Measurements from ENCODE around the gene KRT83.

DNA sequence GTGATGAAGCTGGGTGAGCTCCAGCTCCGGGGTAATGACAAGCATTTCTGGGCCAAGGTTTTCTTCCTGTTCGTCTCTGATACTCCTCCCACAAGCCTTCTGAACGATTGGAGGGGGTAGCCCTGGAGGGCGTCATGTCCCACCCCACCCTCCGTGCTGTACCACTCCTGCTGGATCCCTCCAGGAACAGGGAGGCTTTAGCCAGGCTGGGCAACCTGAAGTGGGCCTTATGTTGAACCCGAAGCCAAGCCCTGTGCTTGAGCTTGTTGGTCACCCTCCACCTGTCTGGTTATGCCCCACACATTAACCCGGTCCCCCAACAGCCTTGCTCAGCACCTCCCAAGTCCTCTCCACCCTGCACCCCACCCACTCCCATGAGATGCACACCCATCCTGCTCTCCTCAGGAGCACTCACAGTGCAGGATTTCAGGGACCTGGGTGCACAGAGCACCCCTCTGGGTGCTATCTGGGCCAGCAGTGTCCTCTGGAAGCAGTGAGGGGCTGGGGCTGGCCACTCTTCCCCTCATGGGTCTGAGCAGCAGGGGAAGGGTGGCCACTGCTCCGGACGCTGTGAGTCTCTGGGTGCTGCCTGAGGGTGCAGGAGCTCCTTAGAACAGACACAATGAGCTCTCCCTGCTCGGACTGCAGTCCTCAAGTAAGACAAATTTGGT lies 6.8 kb upstream of the KRT83 start:
- TF ChIP-seq, protein P1, sequence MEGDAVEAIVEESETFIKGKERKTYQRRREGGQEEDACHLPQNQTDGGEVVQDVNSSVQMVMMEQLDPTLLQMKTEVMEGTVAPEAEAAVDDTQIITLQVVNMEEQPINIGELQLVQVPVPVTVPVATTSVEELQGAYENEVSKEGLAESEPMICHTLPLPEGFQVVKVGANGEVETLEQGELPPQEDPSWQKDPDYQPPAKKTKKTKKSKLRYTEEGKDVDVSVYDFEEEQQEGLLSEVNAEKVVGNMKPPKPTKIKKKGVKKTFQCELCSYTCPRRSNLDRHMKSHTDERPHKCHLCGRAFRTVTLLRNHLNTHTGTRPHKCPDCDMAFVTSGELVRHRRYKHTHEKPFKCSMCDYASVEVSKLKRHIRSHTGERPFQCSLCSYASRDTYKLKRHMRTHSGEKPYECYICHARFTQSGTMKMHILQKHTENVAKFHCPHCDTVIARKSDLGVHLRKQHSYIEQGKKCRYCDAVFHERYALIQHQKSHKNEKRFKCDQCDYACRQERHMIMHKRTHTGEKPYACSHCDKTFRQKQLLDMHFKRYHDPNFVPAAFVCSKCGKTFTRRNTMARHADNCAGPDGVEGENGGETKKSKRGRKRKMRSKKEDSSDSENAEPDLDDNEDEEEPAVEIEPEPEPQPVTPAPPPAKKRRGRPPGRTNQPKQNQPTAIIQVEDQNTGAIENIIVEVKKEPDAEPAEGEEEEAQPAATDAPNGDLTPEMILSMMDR (IDR thresholded peaks at IDR 0.05), result no peak
- no peak for TF ChIP-seq POLR2A (IDR thresholded peaks at IDR 0.05)
